ENCODE results near the gene GH2.
"Not testable (repeated sequence)": the region's sequence is repeated elsewhere in the genome, so short reads cannot be mapped to it uniquely, and the experiment has no call there.

GH2 gene
- total RNA-seq, result 0 reads per million in 4 experiments

DNA sequence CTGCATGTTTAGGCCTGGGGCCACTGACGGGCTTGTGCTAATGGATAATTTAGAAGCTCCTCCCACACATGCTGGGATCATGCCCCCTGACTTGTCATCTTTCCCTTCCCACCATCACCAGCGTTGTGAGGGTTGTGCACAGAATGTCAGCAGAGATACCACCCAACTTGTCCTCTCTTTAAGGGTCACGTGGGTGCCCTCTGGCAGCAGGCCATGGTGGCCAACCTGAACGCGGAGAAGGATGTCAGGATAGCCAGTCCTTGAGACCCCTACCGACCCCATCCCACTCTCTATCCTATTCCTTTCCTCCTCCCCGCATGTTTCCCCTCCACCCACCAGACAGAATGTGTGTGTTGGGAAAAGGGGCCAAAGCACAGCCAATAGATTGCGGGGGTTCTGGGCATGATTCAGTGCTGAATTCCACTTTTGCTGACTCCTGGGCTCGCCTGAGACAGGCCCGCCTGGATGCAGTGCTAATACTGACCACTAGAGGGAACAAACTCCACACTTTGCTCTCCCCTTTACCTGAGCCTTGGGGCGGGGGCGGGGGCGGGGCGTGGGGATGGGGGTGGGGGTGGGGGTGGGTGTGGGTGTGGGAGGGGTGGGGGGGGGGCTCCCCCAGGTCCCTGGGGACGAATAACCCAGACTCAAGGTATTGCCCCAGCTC is at the start of gene GH2:
TSS of gene GH2 (minus strand) at position 10 of the 667 bp plus-strand sequence. CDS start 143 bp downstream, outside the sequence.
- peak; percentile 29 for DNase-seq

- DNase-seq, result peak; percentile 42
These were observed 49.3 kb upstream of the GH2 start for GRCh38 chr17:63930951-63931575.

DNA sequence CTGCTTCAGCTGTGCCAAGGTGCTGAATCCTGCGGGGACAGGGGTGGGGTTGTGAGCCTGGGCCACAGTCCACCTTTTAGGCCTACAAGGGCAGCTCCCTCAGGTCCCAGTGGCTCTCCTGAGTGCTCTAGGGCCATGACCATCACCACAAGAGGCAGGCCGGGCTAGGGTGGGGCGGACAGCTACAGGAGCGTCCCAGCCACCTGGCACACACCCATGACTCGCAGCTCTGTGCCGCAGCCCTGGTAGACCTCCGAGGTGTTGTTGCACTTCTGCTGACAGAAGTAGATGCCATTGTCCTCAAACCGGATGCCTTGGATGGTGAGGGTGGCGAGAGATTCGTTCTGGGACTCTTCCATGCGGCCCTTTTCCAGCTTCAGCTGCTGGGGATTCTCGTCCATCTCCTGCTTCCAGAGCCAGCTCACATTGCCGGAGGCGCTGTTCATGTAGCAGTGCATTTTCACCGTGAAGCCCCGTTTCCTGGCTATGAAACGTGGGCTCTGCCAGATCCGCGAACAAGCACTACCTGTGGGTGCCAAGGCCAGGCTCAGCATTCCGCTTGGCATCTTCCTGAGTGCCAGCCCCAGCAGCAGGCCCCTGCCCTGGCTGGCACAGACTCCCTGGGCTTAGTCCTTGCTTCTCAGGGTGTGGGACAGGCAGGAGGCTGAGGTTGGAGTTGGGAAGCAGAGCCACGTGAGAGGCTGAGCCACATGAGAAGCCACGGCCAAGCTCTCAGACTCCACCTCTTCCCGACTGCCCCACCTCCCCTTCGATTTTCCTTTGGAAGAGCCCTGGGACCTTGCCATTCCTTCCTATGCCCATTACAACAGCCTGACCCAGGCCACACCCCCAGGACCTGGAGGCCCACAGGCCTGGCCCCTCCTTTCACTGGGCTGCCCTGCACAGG is 48.4 kb upstream of the GH2 start:
- no peak for DNase-seq

DNA sequence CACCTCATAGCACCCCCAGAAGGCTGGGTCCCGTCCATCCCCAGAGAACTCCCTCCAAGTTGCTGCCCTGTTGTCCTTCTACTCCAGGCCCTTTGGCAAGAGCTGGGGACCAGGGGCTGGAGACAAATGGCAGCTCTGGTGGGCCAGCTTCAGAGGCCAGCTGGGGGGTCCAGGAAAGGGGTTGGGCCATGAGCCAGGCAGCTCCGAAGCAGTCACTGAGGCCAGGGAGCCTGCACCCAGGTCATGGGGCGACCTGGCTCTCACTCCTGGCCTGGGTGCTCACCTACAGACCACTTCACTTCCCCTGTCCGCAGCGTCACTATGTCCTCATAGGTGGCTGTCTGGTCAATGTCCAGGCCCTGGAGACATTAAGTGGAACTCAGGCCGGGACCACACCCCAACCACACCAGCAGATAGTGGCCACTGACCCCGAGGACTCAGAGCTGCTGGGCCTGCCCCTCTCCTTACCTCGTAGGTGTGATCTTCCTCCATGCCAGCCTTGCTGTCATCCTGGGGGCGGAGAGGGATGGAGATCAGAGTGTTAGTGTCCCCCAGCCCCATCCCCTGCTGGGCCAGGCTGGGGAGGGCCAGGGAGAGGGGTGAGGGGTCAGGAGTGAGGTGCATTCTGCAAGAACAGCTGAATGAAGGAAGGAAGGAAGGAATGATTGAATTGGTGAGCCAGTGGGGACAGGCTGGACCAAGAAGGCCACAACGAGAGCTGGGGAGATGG is 47.4 kb upstream of the GH2 start:
- no peak for DNase-seq

DNA sequence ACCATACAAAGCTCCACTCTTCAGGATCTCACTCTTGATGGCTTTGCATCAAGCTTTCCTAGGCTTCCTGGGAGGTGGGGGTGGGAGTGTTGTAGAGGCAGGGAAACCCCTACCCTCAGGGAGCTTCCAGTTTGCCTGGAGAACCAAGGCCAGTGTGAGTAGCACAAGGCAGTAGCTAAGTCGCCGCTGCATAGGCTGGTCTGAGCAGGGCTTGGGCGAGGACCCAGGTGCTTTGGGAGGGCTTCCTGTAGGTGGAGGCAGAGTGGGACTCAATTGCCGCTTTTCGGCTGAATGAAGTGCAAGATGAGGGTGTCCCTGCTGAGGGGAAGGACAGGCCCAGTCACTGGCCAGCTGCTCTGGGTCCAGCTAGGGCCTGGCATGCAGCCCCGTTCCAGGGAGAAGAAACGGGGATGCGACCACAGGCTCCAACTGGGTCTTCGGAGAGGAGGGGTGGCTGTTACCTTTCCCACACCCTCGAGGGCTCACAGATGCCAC is 46.5 kb upstream of the GH2 start:
- no peak for DNase-seq

GRCh38 chr17:63927464-63928171 is 45.9 kb upstream of the GH2 start:
- DNase-seq, result no peak

- no peak for DNase-seq
These were observed 44.4 kb upstream of the GH2 start for GRCh38 chr17:63926164-63926563.

DNA sequence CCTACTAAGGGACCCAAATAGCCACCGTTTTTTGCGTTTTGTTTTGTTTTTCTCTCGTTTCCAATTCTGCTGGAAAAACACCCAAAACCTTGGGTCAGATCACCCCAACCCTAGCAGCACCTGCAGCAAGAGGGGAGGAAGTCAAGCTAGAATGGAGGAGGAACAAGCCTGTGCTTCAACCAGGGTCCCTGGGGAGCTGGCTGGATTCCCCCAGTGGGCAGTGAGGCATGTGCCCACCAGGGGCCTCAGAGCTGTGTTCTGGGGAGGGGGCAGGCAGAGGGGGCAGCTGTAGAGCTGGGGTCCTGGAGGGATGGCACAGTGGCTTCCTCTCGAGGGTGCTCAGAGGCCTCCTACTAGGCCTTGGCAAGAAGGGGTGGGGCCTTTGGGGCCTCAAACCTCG is 43.9 kb upstream of the GH2 start:
- DNase-seq, result no peak

GRCh38 chr17:63922402-63922801 is 40.7 kb upstream of the GH2 start:
- not testable (repeated sequence) for DNase-seq

- DNase-seq, result not testable (repeated sequence)
These were observed 39.0 kb upstream of the GH2 start for GRCh38 chr17:63920779-63921178.

DNA sequence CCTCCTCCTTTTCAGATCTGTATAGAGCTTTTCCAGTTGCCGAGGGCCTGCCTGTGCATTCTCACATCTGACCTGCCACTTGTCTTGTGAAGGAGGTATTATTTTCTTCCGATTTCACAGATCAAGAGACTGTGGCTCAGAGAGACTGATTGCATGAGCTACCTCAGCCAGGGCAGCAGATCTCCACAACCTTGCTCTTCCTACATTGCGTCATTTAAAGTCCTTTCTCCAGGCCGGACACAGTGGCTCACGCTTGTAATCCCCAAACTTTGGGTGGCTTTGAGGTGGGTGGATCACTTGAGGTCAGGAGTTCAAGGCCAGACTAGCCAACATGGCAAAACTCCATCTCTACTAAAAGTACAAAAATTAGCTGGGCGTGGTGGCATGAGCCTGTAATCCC is 38.3 kb upstream of the GH2 start:
- not testable (repeated sequence) for DNase-seq

DNA sequence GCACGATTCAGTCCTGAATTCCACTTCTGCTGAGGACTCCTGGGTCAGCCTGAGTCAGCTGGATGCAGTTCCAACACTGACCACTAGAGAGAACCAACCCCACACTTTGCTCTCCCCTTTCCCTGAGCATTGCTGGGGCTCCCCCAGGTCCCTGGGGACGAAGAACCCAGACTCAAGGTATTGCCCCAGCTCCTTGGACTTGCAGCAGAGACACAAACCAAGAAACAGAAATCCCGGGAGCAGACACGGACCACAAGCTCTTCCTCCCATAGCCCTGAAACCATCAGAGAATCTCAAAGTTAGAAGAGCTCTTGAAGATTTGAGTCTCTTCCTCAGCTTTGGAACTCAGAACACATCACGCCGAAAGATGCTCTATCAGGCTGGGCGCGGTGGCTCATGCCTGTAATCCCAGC is 37.6 kb upstream of the GH2 start:
- DNase-seq, result peak; percentile 55

GRCh38 chr17:63918789-63919305 is 37.1 kb upstream of the GH2 start, which contains the start of gene GH1:
Gene GH1, minus strand, starts transcription at chr17:63918839. Its CDS starts 63 bp downstream, at chr17:63918776.
- DNase-seq, result not testable (repeated sequence)

- DNase-seq, result no peak
These were observed 36.6 kb upstream of the GH2 start for GRCh38 chr17:63918305-63918704.

- no peak for DNase-seq
These were observed 35.9 kb upstream of the GH2 start for GRCh38 chr17:63917646-63918045.

- not testable (repeated sequence) for DNase-seq
These were observed 35.5 kb upstream of the GH2 start for GRCh38 chr17:63917206-63917605.

DNA sequence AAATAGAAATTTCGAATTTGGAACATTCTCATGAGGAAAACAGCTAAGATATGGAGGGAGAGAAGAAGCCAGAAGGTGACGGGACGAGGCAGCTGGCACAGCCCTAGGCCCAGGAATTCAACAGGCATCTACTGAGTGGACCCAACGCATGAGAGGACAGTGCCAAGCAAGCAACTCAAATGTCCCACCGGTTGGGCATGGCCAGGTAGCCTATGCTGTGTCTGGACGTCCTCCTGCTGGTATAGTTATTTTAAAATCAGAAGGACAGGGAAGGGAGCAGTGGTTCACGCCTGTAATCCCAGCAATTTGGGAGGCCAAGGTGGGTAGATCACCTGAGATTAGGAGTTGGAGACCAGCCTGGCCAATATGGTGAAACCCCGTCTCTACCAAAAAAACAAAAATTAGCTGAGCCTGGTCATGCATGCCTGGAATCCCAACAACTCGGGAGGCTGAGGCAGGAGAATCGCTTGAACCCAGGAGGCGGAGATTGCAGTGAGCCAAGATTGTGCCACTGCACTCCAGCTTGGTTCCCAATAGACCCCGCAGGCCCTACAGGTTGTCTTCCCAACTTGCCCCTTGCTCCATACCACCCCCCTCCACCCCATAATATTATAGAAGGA is 34.9 kb upstream of the GH2 start:
- no peak for DNase-seq

- not testable (repeated sequence) for DNase-seq
These were observed 34.0 kb upstream of the GH2 start for GRCh38 chr17:63915753-63916152.

DNA sequence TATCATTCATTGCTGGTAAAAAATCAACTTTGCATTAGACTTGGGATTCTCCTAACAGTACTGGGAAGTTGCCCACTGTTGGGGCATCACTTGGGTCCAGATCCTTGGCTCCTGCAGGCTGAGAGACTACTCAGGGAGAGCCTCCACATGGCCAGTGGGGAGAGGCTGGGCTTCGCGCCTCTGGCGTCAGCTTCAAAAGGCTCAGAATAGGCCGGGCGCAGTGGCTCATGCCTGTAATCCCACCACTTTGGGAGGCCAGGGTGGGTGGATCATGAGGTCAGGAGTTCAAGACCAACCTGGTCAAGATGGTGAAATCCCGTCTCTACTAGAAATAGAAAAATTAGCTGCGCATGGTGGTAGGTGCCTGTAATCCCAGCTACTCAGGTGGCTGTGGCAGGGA is 32.7 kb upstream of the GH2 start:
- no peak for DNase-seq

DNA sequence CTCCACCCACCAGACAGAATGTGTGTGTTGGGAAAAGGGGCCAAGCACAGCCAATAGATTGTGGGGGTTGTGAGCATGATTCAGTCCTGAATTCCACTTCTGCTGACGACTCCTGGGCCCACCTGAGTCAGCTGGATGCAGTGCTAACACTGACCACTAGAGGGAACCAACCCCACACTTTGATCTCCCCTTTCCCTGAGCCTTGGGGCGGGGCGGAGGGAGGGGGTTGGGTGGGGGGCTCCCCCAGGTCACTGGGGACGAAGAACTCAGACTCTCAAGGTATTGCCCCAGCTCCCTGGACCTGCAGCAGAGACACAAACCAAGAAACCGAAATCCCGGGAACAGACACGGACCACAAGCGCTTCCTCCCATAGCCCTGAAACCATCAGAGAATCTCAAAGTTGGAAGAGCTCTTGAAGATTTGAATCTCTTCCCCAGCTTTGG is 29.9 kb upstream of the GH2 start:
- peak; percentile 57 for DNase-seq

- no peak for DNase-seq
These were observed 29.4 kb upstream of the GH2 start, which contains the start of gene CSHL1 for GRCh38 chr17:63911041-63911635. Gene CSHL1, minus strand, starts transcription at chr17:63911258. Its CDS starts 62 bp downstream, at chr17:63911196.

Data from effector CD8-positive, alpha-beta T cell (primary cell).